Liver (tissue), 3 donors: ENCODE data around the gene ST6GAL1.

ENCODE experiments used
- HNF4A ChIP-seq, 2 donors: conservative IDR thresholded peaks; 2 replicates each; pipeline ENCODE4 v1.6.1; 2016; ENCODE audit warnings: antibody characterized with exemption in 2 of 2, mild to moderate bottlenecking in 2 of 2
- JUND ChIP-seq, 2 donors: IDR thresholded peaks; 2 replicates each; pipeline ENCODE4 v1.6.1; 2016; ENCODE audit warnings: antibody characterized with exemption in 2 of 2
- RAD21 ChIP-seq, 2 donors: IDR thresholded peaks; 2 replicates each; pipeline ENCODE4 v1.6.1; 2016; ENCODE audit warnings: antibody characterized with exemption in 2 of 2, mild to moderate bottlenecking in 2 of 2
- YY1 ChIP-seq: IDR thresholded peaks from 2 replicates; pipeline ENCODE4 v1.6.1; 2016; ENCODE audit warnings: antibody characterized with exemption, mild to moderate bottlenecking
- TF ChIP-seq, protein P1 (sequence below): fragments of 150-350 bp; IDR thresholded peaks from 2 replicates; pipeline ENCODE4 v1.5.1; 2017; ENCODE audit warnings: improper control_type of control experiment, low read depth, low read length; ENCODE audit not compliant: missing input control
- TF ChIP-seq, protein P2 (sequence below): IDR thresholded peaks from 2 replicates; pipeline ENCODE4 v1.6.1; 2016; ENCODE audit warnings: antibody characterized with exemption
- TF ChIP-seq, protein P3 (sequence below): IDR thresholded peaks from 2 replicates; pipeline ENCODE4 v1.6.1; 2016; ENCODE audit warnings: antibody characterized with exemption
- donor health status: healthy.
- donor health status: healthy.

DNA sequence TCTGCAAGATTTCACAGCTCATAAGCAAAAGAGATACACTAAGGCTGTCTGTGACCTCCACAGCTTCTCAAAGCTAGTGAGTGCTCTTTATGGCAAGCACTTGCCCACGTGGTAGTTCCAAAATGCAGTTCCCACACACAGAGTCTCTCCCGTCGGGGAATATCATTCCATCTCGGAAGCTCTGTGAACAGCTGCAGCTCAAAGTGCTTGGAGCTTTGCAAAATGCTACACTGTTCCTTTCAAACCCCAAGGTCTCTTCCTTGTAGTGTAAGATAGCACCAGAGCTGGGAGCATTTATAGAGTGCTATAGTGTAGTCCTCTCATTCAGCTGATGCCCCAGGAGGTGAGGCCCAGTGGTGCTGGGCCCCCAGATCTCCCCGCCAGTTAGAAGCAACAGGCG lies 36.1 kb downstream of the ST6GAL1 start:
- TF ChIP-seq, protein P1, sequence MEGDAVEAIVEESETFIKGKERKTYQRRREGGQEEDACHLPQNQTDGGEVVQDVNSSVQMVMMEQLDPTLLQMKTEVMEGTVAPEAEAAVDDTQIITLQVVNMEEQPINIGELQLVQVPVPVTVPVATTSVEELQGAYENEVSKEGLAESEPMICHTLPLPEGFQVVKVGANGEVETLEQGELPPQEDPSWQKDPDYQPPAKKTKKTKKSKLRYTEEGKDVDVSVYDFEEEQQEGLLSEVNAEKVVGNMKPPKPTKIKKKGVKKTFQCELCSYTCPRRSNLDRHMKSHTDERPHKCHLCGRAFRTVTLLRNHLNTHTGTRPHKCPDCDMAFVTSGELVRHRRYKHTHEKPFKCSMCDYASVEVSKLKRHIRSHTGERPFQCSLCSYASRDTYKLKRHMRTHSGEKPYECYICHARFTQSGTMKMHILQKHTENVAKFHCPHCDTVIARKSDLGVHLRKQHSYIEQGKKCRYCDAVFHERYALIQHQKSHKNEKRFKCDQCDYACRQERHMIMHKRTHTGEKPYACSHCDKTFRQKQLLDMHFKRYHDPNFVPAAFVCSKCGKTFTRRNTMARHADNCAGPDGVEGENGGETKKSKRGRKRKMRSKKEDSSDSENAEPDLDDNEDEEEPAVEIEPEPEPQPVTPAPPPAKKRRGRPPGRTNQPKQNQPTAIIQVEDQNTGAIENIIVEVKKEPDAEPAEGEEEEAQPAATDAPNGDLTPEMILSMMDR, result no peak
- TF ChIP-seq, protein P2, sequence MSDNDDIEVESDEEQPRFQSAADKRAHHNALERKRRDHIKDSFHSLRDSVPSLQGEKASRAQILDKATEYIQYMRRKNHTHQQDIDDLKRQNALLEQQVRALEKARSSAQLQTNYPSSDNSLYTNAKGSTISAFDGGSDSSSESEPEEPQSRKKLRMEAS, result no peak
- TF ChIP-seq JUND (IDR thresholded peaks at IDR 0.05) (no peak), RAD21 (IDR thresholded peaks at IDR 0.05) (no peak), YY1 (no peak), HNF4A (conservative IDR thresholded peaks at IDR 0.05) (no peak)
- TF ChIP-seq, protein P3, sequence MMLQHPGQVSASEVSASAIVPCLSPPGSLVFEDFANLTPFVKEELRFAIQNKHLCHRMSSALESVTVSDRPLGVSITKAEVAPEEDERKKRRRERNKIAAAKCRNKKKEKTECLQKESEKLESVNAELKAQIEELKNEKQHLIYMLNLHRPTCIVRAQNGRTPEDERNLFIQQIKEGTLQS, result no peak
